Nephron progenitor cell (in vitro differentiated cells): ENCODE measurements around the gene GREB1.

Source experiments
- DNase-seq: peaks from one replicate; pipeline ENCODE4 v3.0.0; 2021
- H3K27ac Mint-ChIP-seq: 2 replicates; pipeline ENCODE4 v1.8.0; 2021; ENCODE audit warnings: mild to moderate bottlenecking, moderate library complexity, mixed read lengths
- H3K27me3 Mint-ChIP-seq: 2 replicates; pipeline ENCODE4 v1.8.0; 2021; ENCODE audit warnings: mild to moderate bottlenecking, low read depth, mixed read lengths; ENCODE audit not compliant: poor library complexity
- H3K36me3 Mint-ChIP-seq: 2 replicates; pipeline ENCODE4 v1.8.0; 2021; ENCODE audit warnings: low read depth, mixed read lengths
- H3K4me1 Mint-ChIP-seq: 2 replicates; pipeline ENCODE4 v1.8.0; 2021; ENCODE audit warnings: mixed read lengths
- H3K4me3 Mint-ChIP-seq: 2 replicates; pipeline ENCODE4 v1.8.0; 2021; ENCODE audit warnings: mild to moderate bottlenecking, moderate library complexity, mixed read lengths
- H3K9me3 Mint-ChIP-seq: 2 replicates; pipeline ENCODE4 v1.8.0; 2021; ENCODE audit warnings: mild to moderate bottlenecking, moderate library complexity, mixed read lengths
- CTCF ChIP-seq: fragments of 200-600 bp; sonication (generic); IDR thresholded peaks from 2 replicates; pipeline ENCODE4 v1.5.0; 2021; ENCODE audit warnings: antibody characterized with exemption

The GREB1 gene

DNA sequence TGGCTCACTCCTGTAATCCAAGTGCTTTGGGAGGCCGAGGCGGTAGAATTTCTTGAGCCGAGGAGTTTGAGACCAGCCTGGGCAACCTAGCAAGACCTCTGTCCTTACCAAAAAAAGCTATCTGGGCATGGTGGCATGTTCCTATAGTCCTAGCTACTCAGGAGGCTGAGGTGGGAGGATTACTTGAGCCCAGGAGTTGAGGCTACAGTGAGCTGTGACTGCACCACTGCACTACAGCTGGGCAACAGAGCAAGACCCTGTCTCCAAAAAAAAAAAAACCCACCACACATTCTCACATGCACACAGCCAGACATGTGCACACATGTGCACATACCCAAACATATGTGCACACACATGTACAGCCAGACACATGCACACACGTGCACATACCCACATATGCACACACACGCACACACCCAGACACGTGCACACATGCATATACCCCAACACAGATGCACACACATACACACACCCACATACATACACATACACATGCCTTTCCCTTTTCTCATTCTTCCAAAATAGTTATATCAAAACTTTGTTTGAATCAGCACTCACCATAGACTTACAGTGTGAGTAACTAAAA lies 14.2 kb downstream of the GREB1 start:
- H3K4me1 Mint-ChIP-seq, result peaks cover 23% of the 10 kb centered on the region
- no peak for DNase-seq
- peaks cover 40% of the 10 kb centered on the region for H3K36me3 Mint-ChIP-seq
- peaks cover 4% of the 10 kb centered on the region for H3K27me3 Mint-ChIP-seq
- H3K9me3 Mint-ChIP-seq, result peaks cover 10% of the 10 kb centered on the region
- no peak for TF ChIP-seq CTCF
- H3K4me3 Mint-ChIP-seq, result no peak overlapping the region
- H3K27ac Mint-ChIP-seq, result no peak overlapping the region

DNA sequence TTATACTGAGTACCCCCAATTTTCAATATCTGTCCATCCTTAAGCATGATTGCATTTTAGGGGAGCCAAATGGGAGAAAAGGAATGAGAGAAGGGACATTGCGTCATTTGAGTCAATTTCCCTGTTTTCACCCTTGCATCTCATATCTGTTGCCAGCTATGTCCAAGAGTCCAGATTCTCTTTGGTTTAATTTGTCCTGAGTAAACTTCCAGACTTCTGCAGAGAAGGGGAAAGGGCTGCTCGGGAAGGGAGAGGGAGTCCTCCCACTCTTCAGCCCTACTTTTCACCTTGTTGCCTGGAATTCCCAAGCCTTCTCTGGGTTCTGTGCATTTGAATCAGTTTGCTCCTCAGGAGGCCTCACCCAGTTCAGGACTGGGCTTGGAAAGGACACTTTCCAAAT lies 16.5 kb downstream of the GREB1 start:
- Mint-ChIP-seq H3K27me3 (no peaks in the 10 kb centered on the region), H3K9me3 (peaks cover 10% of the 10 kb centered on the region), H3K4me3 (no peak overlapping the region), H3K36me3 (peaks cover 46% of the 10 kb centered on the region), H3K27ac (no peak overlapping the region), H3K4me1 (peaks cover 29% of the 10 kb centered on the region)
- TF ChIP-seq CTCF, result no peak
- DNase-seq, result no peak

- peaks cover 10% of the 10 kb centered on the region for H3K9me3 Mint-ChIP-seq
- TF ChIP-seq CTCF, result no peak
- no peak for DNase-seq
Observed at GRCh38 chr2:11550901-11551568, 17.2 kb downstream of the GREB1 start.

GRCh38 chr2:11551569-11552259 lies 17.9 kb downstream of the GREB1 start:
- H3K4me1 Mint-ChIP-seq, result peaks cover 43% of the 10 kb centered on the region
- TF ChIP-seq CTCF, result no peak

More at GRCh38 chr2:11550901-11551568, 17.2 kb downstream of the GREB1 start:
- Mint-ChIP-seq H3K4me3 (no peak overlapping the region), H3K4me1 (peaks cover 37% of the 10 kb centered on the region), H3K27ac (peak overlapping the region; percentile 10), H3K27me3 (no peaks in the 10 kb centered on the region), H3K36me3 (peaks cover 46% of the 10 kb centered on the region)

GRCh38 chr2:11552260-11552638 lies 18.4 kb downstream of the GREB1 start:
- TF ChIP-seq CTCF, result no peak
- no peaks in the 10 kb centered on the region for H3K27me3 Mint-ChIP-seq
- DNase-seq, result no peak
- H3K27ac Mint-ChIP-seq, result peak overlapping the region; percentile 29
- peaks cover 49% of the 10 kb centered on the region for H3K4me1 Mint-ChIP-seq
- no peak overlapping the region for H3K4me3 Mint-ChIP-seq
- H3K36me3 Mint-ChIP-seq, result peaks cover 46% of the 10 kb centered on the region
- H3K9me3 Mint-ChIP-seq, result peaks cover 10% of the 10 kb centered on the region

More at GRCh38 chr2:11551569-11552259, 17.9 kb downstream of the GREB1 start:
- Mint-ChIP-seq H3K9me3 (peaks cover 10% of the 10 kb centered on the region), H3K36me3 (peaks cover 46% of the 10 kb centered on the region), H3K27ac (peak overlapping the region; percentile 29), H3K4me3 (no peak overlapping the region), H3K27me3 (no peaks in the 10 kb centered on the region)
- DNase-seq, result no peak
